HG02610 (cell line): ENCODE data around the gene CALR3.
"Not testable (repeated sequence)": the region's sequence is repeated elsewhere in the genome, so short reads cannot be mapped to it uniquely, and the experiment has no call there.

Source experiments
- ATAC-seq: cut with Tn5 transposase; IDR thresholded peaks from one replicate; pipeline ENCODE4 v1.9.1; 2021; ENCODE audit warnings: mild to moderate bottlenecking, moderate library complexity; ENCODE audit not compliant: unreplicated experiment

CALR3 gene

GRCh38 chr19:16497042-16497441 lies 1.1 kb upstream of the CALR3 start:
- ATAC-seq: no peak

DNA sequence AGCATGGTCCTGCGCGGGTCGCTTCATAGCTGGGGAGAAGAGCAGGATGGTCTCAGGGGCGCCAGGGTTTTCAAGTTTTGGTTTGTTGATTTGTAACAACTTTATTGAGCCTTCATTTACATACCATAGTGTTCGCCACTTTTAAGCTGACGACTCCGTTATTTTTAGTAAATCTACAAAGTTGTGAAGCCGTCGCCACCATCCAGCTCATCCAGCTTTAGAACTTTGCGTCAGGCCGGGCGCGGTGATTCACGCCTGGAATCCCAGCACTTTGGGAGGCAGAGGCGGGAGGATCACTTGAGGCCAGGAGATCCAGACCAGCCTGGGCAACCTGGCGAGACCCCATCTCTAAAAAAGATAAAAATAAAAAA lies 631 bp upstream of the CALR3 start:
- no peak for ATAC-seq

- ATAC-seq: not testable (repeated sequence)
Measured at GRCh38 chr19:16486476-16486875, 9.5 kb downstream of the CALR3 start.

DNA sequence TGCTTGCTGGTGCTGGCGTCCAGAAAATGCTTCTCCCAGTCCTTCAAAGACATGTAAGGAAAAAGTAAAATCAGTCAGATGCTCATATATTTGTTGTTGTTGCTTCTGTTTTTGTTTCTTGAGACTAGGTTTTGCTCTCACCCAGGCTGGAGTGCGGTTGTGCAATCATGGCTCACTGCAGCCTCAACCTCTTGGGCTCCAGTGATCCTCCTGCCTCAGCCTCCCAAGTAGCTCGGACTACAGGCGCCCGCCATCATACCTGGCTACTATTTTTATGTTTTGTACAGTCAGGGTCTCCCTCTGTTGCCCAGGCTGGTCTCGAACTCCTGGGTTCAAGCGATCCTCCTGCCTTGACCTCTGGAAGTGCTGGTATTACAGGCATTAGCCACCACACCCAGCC lies 13.2 kb downstream of the CALR3 start:
- ATAC-seq: no peak

- ATAC-seq: no peak
Measured at GRCh38 chr19:16477311-16477710, 18.7 kb downstream of the CALR3 start.

- ATAC-seq: no peak
Measured at GRCh38 chr19:16476401-16476800, 19.6 kb downstream of the CALR3 start.

- no peak for ATAC-seq
Measured at GRCh38 chr19:16473875-16474392, 22.0 kb downstream of the CALR3 start.

DNA sequence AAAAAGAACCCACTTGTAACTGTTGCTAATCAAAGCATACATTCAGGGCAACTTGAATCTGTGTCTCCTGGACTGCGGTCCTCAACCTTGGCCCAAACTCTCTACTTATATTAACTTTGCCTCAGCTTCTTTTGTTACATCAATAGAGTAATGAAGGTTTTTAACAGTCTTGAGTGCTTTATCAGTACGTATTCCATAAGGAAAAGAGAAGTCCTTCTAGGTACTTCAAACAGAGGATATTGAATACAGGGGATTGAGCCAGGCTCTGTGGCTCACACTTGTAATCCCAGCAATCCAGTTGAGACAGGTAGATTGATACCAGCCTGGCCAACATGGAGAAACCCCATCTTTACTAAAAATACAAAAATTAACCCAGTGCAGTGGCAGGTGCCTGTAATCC lies 23.0 kb downstream of the CALR3 start:
- no peak for ATAC-seq

- ATAC-seq: not testable (repeated sequence)
Measured at GRCh38 chr19:16472559-16472899, 23.4 kb downstream of the CALR3 start.

- peak; percentile 19 for ATAC-seq
Measured at GRCh38 chr19:16470911-16471811, 24.8 kb downstream of the CALR3 start.

DNA sequence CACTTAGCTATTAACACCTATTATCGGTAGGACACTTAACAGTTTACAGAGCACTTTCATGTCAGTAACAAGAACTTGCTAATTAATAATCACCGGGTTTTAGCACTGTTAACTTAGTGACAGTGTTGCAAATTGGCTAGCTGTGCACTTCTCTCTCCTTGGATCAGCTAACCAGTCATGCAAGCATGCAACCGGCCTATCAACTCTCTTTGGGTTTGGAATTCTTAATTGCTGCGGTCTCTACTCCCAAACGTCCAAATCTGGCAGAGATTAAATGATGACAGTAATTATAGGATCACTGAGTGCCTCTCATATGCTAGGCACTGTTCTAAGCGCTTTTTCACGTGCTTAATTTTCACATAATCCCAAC lies 25.4 kb downstream of the CALR3 start:
- no peak for ATAC-seq

GRCh38 chr19:16467581-16467980 lies 28.4 kb downstream of the CALR3 start:
- no peak for ATAC-seq

- not testable (repeated sequence) for ATAC-seq
Measured at GRCh38 chr19:16466802-16467427, 29.1 kb downstream of the CALR3 start.

- no peak for ATAC-seq
Measured at GRCh38 chr19:16465239-16465638, 30.7 kb downstream of the CALR3 start.

GRCh38 chr19:16463991-16464575 lies 31.9 kb downstream of the CALR3 start:
- no peak for ATAC-seq

DNA sequence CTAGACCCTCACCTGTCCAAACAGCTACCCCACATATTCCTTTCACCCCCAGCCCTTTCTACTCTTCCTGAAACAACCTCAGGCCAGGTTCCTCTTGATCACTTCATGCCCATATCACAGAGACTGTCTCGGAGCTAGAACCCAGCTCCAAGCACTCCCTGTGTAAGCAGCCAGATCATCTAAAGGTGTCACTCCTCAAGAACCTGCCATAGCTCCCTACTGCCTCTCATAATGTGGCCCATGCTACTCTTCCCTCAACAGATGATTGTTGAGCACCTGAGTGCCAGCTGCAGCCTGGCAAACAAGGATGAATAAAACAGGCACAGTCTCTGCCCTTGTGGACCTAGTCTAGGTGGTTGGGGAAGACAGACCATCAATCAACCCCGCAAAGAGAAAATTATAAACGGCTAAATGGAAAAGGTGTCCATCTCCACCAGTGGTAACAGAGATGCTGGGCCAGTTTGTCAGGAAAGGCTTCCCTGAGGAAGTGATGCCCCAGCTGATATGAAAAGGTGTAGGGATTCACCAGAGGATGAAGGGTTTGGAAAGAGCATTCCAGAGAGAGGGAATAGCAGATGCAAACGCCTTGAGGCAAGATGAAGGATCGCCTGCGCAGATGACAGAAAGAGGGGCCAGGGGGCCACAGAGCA lies 32.5 kb downstream of the CALR3 start:
- ATAC-seq: no peak

DNA sequence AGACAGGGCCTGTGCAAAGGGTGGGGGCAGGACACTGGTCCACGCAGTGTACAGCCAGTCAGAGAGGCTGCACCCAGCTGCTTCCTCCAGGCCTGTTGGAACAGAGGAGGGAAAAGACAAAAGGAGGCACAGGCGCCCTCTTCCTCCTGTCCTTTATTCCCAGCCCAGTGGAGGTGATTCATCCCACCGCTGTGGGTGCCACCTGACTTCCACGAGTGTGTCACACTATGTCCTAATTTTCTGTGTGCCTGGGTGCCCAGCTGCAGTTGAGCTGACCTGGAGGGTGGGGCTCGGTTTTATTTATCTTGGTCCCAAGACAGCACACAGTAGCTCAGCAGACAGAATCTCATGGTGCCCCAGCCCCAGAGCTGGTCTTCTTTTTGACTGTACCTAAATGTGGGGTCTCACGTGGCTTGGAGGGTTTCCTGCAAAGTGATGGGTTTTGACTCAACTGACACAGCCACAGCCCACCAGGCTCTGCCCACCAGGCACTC lies 33.2 kb downstream of the CALR3 start:
- ATAC-seq: no peak

GRCh38 chr19:16461630-16462051 lies 34.3 kb downstream of the CALR3 start:
- no peak for ATAC-seq

DNA sequence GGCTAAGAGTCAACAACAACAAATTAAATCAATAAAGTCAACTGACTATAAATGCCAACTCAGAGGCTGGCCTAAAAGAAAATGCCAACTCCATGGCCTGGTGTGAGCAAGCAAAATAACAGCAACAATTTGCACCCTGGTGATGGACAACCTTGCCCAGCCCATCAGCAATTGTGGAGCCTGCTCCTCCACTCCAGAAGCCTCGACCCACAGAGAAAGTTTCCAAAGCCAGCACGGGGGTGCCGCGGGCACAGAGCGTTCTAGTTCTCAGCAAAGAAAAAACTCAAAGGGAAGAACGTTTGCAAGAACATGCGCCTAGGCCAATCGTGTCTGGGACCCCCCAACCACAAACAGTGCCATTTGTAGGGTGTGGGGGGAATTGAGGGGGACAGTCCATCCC lies 35.5 kb downstream of the CALR3 start:
- ATAC-seq: no peak

GRCh38 chr19:16459680-16460079 lies 36.3 kb downstream of the CALR3 start:
- no peak for ATAC-seq
